Endothelial cell (in vitro differentiated cells): ENCODE data around the gene CPEB2. TPM values are rescaled to one million over a fixed set of nuclear protein-coding genes. Genes with fewer than 3 reads are reported as not detected.

ENCODE experiments used
- DNase-seq: peaks from one replicate; pipeline ENCODE4 v3.0.0; 2021; ENCODE audit warnings: low spot score
- H3K27ac Mint-ChIP-seq: one replicate; pipeline ENCODE4 v1.8.0; 2021; ENCODE audit warnings: mixed read lengths, inconsistent platforms; ENCODE audit not compliant: unreplicated experiment
- H3K27me3 Mint-ChIP-seq: one replicate; pipeline ENCODE4 v1.8.0; 2021; ENCODE audit warnings: mild to moderate bottlenecking, moderate library complexity, mixed read lengths, inconsistent platforms; ENCODE audit not compliant: unreplicated experiment
- H3K36me3 Mint-ChIP-seq: one replicate; pipeline ENCODE4 v1.8.0; 2021; ENCODE audit warnings: mild to moderate bottlenecking, low read depth, mixed read lengths, inconsistent platforms; ENCODE audit not compliant: unreplicated experiment
- H3K4me1 Mint-ChIP-seq: one replicate; pipeline ENCODE4 v1.8.0; 2021; ENCODE audit warnings: mild to moderate bottlenecking, mixed read lengths, inconsistent platforms; ENCODE audit not compliant: unreplicated experiment
- H3K4me3 Mint-ChIP-seq: one replicate; pipeline ENCODE4 v1.8.0; 2021; ENCODE audit warnings: mild to moderate bottlenecking, mixed read lengths, inconsistent platforms; ENCODE audit not compliant: unreplicated experiment
- H3K9me3 Mint-ChIP-seq: one replicate; pipeline ENCODE4 v1.8.0; 2021; ENCODE audit warnings: mixed read lengths, inconsistent platforms; ENCODE audit not compliant: unreplicated experiment
- total RNA-seq: library from RNA; stranded (reverse); fragmentation: NEBNext Ultra II Directional; extraction: Animal tissue kit (Norgen Biotek cat#: 25700); gene quantifications from one replicate; pipeline ENCODE4 v1.2.1, GENCODE V29; 2021; ENCODE audit not compliant: unreplicated experiment
- TF ChIP-seq, protein P1 (sequence below): fragments of 200-600 bp; sonication (generic); IDR thresholded peaks from one replicate; pipeline ENCODE4 v1.5.0; 2021; ENCODE audit warnings: antibody characterized with exemption; ENCODE audit not compliant: unreplicated experiment

Gene CPEB2
- total RNA-seq, 1 donor from 2014 or later: 14.9 TPM

DNA sequence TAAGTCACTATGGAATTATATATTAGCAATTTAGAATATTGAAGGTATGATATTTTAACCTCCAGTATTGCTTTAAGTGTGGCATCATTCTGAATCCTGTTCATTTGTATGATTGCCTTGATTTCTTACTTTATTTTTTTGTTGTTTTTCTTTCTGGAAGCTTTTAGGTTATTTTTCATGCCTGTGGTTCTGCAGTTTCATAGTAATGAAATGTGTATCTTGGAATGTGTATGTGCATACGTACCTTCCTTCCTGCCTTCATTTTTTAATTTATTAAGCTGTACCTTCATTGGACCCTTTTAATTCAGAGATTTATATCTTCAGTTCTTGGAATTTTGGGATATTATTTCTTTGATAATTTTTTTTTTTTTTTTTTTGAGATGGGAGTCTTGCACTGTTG lies 22.1 kb downstream of the CPEB2 start:
- H3K4me1 Mint-ChIP-seq: peaks cover 5% of the 10 kb centered on the region
- TF ChIP-seq, protein P1, sequence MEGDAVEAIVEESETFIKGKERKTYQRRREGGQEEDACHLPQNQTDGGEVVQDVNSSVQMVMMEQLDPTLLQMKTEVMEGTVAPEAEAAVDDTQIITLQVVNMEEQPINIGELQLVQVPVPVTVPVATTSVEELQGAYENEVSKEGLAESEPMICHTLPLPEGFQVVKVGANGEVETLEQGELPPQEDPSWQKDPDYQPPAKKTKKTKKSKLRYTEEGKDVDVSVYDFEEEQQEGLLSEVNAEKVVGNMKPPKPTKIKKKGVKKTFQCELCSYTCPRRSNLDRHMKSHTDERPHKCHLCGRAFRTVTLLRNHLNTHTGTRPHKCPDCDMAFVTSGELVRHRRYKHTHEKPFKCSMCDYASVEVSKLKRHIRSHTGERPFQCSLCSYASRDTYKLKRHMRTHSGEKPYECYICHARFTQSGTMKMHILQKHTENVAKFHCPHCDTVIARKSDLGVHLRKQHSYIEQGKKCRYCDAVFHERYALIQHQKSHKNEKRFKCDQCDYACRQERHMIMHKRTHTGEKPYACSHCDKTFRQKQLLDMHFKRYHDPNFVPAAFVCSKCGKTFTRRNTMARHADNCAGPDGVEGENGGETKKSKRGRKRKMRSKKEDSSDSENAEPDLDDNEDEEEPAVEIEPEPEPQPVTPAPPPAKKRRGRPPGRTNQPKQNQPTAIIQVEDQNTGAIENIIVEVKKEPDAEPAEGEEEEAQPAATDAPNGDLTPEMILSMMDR: no peak
- H3K27me3 Mint-ChIP-seq: peaks cover 2% of the 10 kb centered on the region
- no peak overlapping the region for H3K27ac Mint-ChIP-seq
- no peak for DNase-seq
- H3K9me3 Mint-ChIP-seq: no peaks in the 10 kb centered on the region
- H3K36me3 Mint-ChIP-seq: no peaks in the 10 kb centered on the region
- H3K4me3 Mint-ChIP-seq: no peak overlapping the region

DNA sequence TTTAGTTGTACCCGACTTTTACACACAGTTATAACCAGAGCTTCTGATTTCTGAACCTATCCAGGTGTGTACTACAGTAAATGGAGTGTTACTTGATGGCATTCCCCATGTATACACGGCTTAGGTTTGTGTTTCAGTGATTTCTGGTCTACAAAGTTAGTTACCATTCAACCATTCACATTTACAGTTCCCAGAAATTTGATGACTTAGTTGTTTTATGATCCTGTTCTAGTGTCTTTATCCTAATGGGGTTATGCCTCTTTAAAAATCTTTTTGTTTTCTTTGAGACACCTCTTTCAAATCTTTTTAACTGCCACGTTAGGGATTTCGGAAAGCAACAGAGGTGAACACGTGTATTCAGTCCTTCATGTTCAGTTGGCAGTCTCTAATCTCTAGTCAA lies 23.4 kb downstream of the CPEB2 start:
- H3K27me3 Mint-ChIP-seq: no peaks in the 10 kb centered on the region
- TF ChIP-seq, protein P1: no peak
- no peak for DNase-seq
- H3K36me3 Mint-ChIP-seq: no peaks in the 10 kb centered on the region
- no peak overlapping the region for H3K27ac Mint-ChIP-seq
- no peak overlapping the region for H3K4me3 Mint-ChIP-seq
- H3K9me3 Mint-ChIP-seq: no peaks in the 10 kb centered on the region
- H3K4me1 Mint-ChIP-seq: peaks cover 5% of the 10 kb centered on the region

DNA sequence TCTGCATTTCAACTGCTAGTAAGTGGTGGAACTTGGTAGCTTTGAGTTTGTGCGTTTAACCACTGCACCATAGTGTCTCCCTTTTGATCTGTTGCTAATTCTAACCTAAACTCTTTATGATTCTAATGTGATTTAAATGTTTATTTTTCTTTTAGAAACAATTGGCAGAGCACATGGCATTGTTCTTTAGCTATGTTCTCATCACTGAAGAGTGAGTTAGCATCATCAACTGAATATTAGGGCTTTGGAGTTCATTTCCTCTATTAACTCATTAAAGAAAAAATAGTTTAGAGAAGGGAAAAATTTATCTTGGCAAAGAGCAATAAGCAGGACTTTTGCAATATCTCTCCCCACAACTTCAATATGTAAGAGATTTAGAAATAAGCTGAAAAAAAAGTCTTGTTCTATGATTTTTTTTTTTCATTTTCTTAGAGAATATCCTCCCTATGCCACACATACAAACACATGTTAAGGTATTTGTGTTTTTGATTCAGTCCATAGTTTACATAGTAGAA lies 25.7 kb downstream of the CPEB2 start:
- Mint-ChIP-seq H3K27ac (no peak overlapping the region), H3K27me3 (no peaks in the 10 kb centered on the region), H3K9me3 (no peaks in the 10 kb centered on the region), H3K4me1 (peaks cover 5% of the 10 kb centered on the region), H3K36me3 (no peaks in the 10 kb centered on the region), H3K4me3 (no peak overlapping the region)
- TF ChIP-seq, protein P1: no peak
- no peak for DNase-seq

DNA sequence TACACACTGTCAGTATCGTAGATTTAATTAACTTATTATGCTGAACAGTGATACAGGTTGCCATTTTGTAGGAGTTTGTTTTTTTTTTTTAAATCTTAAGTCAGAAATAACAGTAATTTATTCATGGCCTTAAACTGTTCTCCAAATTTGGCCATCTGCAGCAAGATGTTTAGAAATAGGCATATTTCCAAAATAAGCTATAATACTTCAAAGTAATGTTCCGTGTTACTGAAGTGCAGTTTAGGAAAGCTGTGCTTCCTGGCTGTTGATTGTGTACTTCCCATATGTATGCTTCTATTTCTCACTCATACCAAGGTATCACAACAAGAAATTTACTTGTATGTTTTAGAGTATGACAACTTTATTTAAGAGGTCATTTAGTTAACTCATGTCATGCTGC lies 28.9 kb downstream of the CPEB2 start:
- TF ChIP-seq, protein P1: no peak
- H3K4me1 Mint-ChIP-seq: peaks cover 5% of the 10 kb centered on the region
- H3K9me3 Mint-ChIP-seq: no peaks in the 10 kb centered on the region
- no peak for DNase-seq
- no peak overlapping the region for H3K27ac Mint-ChIP-seq
- H3K4me3 Mint-ChIP-seq: no peak overlapping the region
- no peaks in the 10 kb centered on the region for H3K27me3 Mint-ChIP-seq
- H3K36me3 Mint-ChIP-seq: peaks cover 16% of the 10 kb centered on the region

DNA sequence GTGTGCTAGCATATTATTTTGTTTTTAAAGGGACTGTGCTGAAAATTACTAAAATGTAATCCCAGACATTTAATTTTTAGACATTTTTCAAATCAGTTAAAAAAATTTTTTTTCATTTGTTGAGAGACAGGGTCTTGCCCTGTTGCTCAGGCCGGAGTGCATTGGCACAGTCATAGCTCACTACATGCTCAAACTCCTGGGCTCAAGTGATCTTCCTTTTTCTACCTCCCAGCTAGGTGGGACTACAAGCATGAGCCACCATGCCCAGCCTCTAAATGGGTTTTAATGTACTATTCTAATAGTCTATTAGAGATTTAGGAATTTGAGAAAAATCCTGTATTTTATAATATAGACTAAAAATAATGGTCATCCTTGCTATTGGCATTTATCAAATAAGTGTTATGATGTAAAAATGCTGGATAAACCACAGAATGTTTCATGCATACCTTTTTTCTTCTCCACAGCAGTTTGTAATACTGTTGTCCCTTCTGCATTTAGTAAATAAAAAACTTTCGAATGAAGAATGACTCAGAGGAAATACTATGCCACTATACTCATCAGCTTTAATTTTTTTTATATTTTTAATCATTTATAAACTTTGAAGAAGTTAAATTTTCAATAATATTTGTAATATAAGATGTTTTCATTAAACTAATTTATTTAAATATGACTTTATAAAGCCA lies 29.9 kb downstream of the CPEB2 start:
- TF ChIP-seq, protein P1: no peak
- H3K27ac Mint-ChIP-seq: no peak overlapping the region
- peaks cover 5% of the 10 kb centered on the region for H3K4me1 Mint-ChIP-seq

More for the DNA sequence above, 29.9 kb downstream of the CPEB2 start:
- no peak for DNase-seq
- no peaks in the 10 kb centered on the region for H3K27me3 Mint-ChIP-seq
- no peaks in the 10 kb centered on the region for H3K9me3 Mint-ChIP-seq
- H3K4me3 Mint-ChIP-seq: no peak overlapping the region
- H3K36me3 Mint-ChIP-seq: peaks cover 16% of the 10 kb centered on the region
